ENCODE results near the gene SARDH. TPM values are rescaled to one million over a fixed set of nuclear protein-coding genes. Genes with fewer than 3 reads are reported as not detected.

Gene SARDH
- total RNA-seq, 4 donors from 2014 or later = 2.9 to 16.4 (median 5.9) TPM

DNA sequence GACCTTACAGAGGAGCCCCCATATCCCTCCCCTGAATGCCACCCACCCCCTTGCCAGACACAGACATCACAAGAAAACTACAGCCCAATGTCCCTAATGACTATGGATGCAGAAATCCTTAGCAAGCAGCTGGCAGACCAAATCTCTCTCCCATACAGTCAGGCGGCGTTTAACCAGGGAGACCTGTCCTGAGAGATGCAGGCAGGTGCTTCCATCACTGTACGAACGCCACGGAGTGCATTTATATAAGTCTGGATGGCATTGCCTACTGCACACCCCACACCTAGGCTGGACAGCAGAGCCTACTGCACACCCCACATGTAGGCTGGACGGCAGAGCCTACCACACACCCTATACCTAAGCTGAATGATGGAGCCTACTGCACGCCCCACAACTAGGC, 34.4 kb upstream of the SARDH start:
- Histone ChIP-seq H3K4me3 (no peak overlapping the region), H3K4me1 (no peaks in the 10 kb centered on the region), H3K9me3 (peaks cover 0 to 24% (median 6%) of the 10 kb centered on the region in 4 donors), H3K27me3 (no peaks in the 10 kb centered on the region), H3K27ac (no peak overlapping the region), H3K36me3 (peaks cover 0 to 97% (median 21%) of the 10 kb centered on the region in 3 donors)
- DNase-seq (ENCODE audit: low spot score in 2 of 2) = no peak
- 89 to 92% methylated on average over 5 to 7 of the region's 7 CpGs for WGBS, 2 donors
- TF ChIP-seq EP300 (IDR thresholded peaks at IDR 0.05) = no peak
- TF ChIP-seq, protein P1, sequence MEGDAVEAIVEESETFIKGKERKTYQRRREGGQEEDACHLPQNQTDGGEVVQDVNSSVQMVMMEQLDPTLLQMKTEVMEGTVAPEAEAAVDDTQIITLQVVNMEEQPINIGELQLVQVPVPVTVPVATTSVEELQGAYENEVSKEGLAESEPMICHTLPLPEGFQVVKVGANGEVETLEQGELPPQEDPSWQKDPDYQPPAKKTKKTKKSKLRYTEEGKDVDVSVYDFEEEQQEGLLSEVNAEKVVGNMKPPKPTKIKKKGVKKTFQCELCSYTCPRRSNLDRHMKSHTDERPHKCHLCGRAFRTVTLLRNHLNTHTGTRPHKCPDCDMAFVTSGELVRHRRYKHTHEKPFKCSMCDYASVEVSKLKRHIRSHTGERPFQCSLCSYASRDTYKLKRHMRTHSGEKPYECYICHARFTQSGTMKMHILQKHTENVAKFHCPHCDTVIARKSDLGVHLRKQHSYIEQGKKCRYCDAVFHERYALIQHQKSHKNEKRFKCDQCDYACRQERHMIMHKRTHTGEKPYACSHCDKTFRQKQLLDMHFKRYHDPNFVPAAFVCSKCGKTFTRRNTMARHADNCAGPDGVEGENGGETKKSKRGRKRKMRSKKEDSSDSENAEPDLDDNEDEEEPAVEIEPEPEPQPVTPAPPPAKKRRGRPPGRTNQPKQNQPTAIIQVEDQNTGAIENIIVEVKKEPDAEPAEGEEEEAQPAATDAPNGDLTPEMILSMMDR (IDR thresholded peaks at IDR 0.05) = no peak
- TF ChIP-seq POLR2A (IDR thresholded peaks at IDR 0.05) = no peak

GRCh38 chr9:133771486-133772482, 33.6 kb upstream of the SARDH start:
- H3K27me3 ChIP-seq = no peaks in the 10 kb centered on the region
- no peak for DNase-seq (ENCODE audit: low spot score in 2 of 2)
- H3K4me3 ChIP-seq = no peak overlapping the region
- peaks cover 0 to 97% (median 22%) of the 10 kb centered on the region in 3 donors for H3K36me3 ChIP-seq
- TF ChIP-seq, protein P1 (IDR thresholded peaks at IDR 0.05) = no peak
- TF ChIP-seq POLR2A (IDR thresholded peaks at IDR 0.05) (no peak), EP300 (IDR thresholded peaks at IDR 0.05) (no peak)
- peaks cover 0 to 32% (median 10%) of the 10 kb centered on the region in 4 donors for H3K9me3 ChIP-seq
- no peak overlapping the region for H3K27ac ChIP-seq
- H3K4me1 ChIP-seq = no peaks in the 10 kb centered on the region
- 82 to 83% methylated on average over 24 to 26 of the region's 26 CpGs for WGBS, 2 donors

DNA sequence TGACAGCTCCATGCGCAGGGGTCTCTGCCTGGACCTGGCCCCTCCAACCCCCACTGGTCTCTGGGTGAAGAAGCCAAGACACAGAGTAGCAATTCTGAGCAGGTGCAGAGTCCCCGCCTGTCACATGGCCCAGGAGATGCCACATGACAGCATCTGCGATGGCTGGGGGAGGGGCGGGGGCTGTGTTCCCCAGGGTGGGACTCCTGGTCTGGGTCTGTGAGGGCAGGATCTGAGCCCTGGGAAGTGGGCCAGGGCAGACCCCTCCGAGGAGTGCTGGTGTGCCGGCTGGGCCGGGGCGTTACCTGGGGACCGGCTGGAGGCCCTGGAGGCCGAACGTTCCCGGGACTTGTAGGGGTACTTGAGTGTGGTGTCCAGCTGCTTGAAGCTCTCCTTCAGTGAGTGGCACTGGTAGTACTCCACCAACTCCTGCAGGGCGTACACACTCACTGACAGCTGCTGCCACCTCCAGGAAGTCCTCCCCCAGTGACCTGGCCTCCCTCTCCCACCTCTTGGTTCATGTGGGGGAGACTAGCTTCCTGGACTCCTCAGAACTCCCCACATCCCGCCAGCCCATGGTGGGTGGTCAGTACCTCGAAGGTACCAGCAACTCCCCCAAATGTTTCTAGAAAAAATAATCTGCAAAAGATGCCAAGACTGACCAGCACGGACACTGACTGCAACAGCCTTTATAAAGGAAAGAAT, 32.1 kb upstream of the SARDH start:
- H3K4me3 ChIP-seq = no peak overlapping the region
- H3K27me3 ChIP-seq = no peaks in the 10 kb centered on the region
- peaks cover 0 to 41% (median 11%) of the 10 kb centered on the region in 4 donors for H3K9me3 ChIP-seq
- TF ChIP-seq POLR2A (IDR thresholded peaks at IDR 0.05) (no peak), EP300 (IDR thresholded peaks at IDR 0.05) (no peak)
- TF ChIP-seq, protein P1 (IDR thresholded peaks at IDR 0.05) = no peak
- peaks cover 0 to 97% (median 22%) of the 10 kb centered on the region in 3 donors for H3K36me3 ChIP-seq
- H3K4me1 ChIP-seq = no peaks in the 10 kb centered on the region
- WGBS, 2 donors = 86 to 87% methylated on average over 10 to 11 of the region's 16 CpGs
- no peak overlapping the region for H3K27ac ChIP-seq
- DNase-seq (ENCODE audit: low spot score in 2 of 2) = no peak

- no peak for TF ChIP-seq EP300 (IDR thresholded peaks at IDR 0.05)
- TF ChIP-seq, protein P1 (IDR thresholded peaks at IDR 0.05) = no peak
- no peak for TF ChIP-seq POLR2A (IDR thresholded peaks at IDR 0.05)
- DNase-seq (ENCODE audit: low spot score in 2 of 2) = no peak
- Histone ChIP-seq H3K27me3 (no peaks in the 10 kb centered on the region), H3K36me3 (peaks cover 0 to 97% (median 16%) of the 10 kb centered on the region in 3 donors), H3K9me3 (peaks cover 0 to 44% (median 11%) of the 10 kb centered on the region in 4 donors), H3K4me1 (no peaks in the 10 kb centered on the region), H3K27ac (no peak overlapping the region), H3K4me3 (no peak overlapping the region)
- 84 to 93% methylated on average over 11 to 17 of the region's 17 CpGs for WGBS, 2 donors
Observed at GRCh38 chr9:133769511-133770075, 31.4 kb upstream of the SARDH start.

All from tibial nerve (tissue), 4 donors.